GM18511 (cell line): Measurements from ENCODE around the gene RPS6KA5.
"Not testable (repeated sequence)": the region's sequence is repeated elsewhere in the genome, so short reads cannot be mapped to it uniquely, and the experiment has no call there.

Experiments used
- ATAC-seq: cut with Tn5 transposase; IDR thresholded peaks from one replicate; pipeline ENCODE4 v1.9.1; 2021; ENCODE audit warnings: mild to moderate bottlenecking, moderate library complexity; ENCODE audit not compliant: unreplicated experiment

The RPS6KA5 gene

GRCh38 chr14:90991690-90992443 is 68.6 kb downstream of the RPS6KA5 start:
- no peak for ATAC-seq

- ATAC-seq: no peak
These were observed 70.3 kb downstream of the RPS6KA5 start for GRCh38 chr14:90990141-90990540.

GRCh38 chr14:90987140-90987539 is 73.3 kb downstream of the RPS6KA5 start:
- ATAC-seq: no peak

- ATAC-seq: no peak
These were observed 73.9 kb downstream of the RPS6KA5 start for GRCh38 chr14:90986510-90986909.

GRCh38 chr14:90985601-90986242 is 74.7 kb downstream of the RPS6KA5 start:
- peak; percentile 87 for ATAC-seq

- no peak for ATAC-seq
These were observed 76.9 kb downstream of the RPS6KA5 start for GRCh38 chr14:90983560-90983959.

GRCh38 chr14:90981636-90982035 is 78.8 kb downstream of the RPS6KA5 start:
- no peak for ATAC-seq

- not testable (repeated sequence) for ATAC-seq
These were observed 79.8 kb downstream of the RPS6KA5 start for GRCh38 chr14:90980636-90981035.

GRCh38 chr14:90979515-90979914 is 80.9 kb downstream of the RPS6KA5 start:
- ATAC-seq: no peak

- no peak for ATAC-seq
These were observed 84.3 kb downstream of the RPS6KA5 start for GRCh38 chr14:90976101-90976500.

GRCh38 chr14:90971687-90972086 is 88.8 kb downstream of the RPS6KA5 start:
- no peak for ATAC-seq

GRCh38 chr14:90970167-90970600 is 90.3 kb downstream of the RPS6KA5 start:
- peak; percentile 61 for ATAC-seq

GRCh38 chr14:90969531-90970166 is 90.8 kb downstream of the RPS6KA5 start:
- no peak for ATAC-seq

- no peak for ATAC-seq
These were observed 92.4 kb downstream of the RPS6KA5 start for GRCh38 chr14:90968025-90968424.

GRCh38 chr14:90966493-90966892 is 93.9 kb downstream of the RPS6KA5 start:
- ATAC-seq: no peak

GRCh38 chr14:90965765-90966164 is 94.7 kb downstream of the RPS6KA5 start:
- ATAC-seq: no peak

- ATAC-seq: no peak
These were observed 97.1 kb downstream of the RPS6KA5 start for GRCh38 chr14:90963343-90963742.

GRCh38 chr14:90962505-90963109 is 97.8 kb downstream of the RPS6KA5 start:
- ATAC-seq: no peak

GRCh38 chr14:90960818-90961217 is 99.6 kb downstream of the RPS6KA5 start:
- ATAC-seq: no peak

- no peak for ATAC-seq
These were observed 101.1 kb downstream of the RPS6KA5 start for GRCh38 chr14:90959344-90959743.

GRCh38 chr14:90956273-90956672 is 104.2 kb downstream of the RPS6KA5 start:
- ATAC-seq: no peak
